NCI-H2081 treated with DMSO at 0.1 percent for 48 hours (cell line): ENCODE measurements around the gene KHSRP.
A peak's percentile ranks its signal among the peaks of the same experiment; 100 is the strongest.
"Not testable (repeated sequence)": the region's sequence is repeated elsewhere in the genome, so short reads cannot be mapped to it uniquely, and the experiment has no call there.

ENCODE experiments used
- DNase-seq: peaks from one replicate; lab custom pipeline; 2025; lab: John Stamatoyannopoulos, UW

KHSRP gene

DNA sequence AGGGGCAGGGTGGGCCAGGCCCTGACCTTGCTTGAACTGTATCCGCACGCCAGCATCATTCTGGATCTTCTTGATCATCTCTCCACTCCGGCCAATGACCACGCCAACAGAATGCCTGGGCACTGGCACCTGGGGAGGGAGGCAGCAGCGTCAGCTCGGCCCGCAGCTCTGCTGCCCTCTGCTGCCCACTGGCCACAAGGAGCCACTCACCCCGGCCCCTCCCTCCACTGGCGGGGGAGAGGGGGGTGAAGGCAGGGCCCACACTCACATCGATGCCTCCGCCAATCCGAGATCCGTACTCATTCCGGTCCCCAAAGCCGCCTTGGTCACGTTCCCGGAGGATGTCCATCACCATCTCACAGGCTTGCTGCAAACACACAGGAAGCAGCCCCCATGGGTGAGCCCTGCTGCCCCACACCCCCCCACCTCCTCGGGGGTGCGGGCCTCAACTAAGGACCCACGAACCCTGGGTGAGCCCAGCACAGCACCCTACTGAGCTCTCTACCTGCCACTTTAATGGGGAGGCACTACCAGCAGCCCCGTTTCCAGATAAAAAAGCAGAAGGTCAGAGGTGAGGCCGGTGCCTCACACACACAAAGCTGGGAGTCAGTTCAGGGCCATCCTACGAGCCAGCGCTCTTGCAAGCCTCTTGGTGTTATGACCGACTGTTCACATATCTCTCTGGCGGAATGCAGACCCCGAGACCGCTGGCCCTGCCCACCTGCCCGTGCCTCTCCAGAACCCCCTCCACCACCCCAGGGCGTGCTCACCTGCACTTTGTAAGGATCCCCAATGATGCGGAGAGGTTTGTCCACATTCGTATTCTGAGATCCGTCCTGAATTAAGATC is 6.7 kb downstream of the KHSRP start:
- no peak for DNase-seq

DNA sequence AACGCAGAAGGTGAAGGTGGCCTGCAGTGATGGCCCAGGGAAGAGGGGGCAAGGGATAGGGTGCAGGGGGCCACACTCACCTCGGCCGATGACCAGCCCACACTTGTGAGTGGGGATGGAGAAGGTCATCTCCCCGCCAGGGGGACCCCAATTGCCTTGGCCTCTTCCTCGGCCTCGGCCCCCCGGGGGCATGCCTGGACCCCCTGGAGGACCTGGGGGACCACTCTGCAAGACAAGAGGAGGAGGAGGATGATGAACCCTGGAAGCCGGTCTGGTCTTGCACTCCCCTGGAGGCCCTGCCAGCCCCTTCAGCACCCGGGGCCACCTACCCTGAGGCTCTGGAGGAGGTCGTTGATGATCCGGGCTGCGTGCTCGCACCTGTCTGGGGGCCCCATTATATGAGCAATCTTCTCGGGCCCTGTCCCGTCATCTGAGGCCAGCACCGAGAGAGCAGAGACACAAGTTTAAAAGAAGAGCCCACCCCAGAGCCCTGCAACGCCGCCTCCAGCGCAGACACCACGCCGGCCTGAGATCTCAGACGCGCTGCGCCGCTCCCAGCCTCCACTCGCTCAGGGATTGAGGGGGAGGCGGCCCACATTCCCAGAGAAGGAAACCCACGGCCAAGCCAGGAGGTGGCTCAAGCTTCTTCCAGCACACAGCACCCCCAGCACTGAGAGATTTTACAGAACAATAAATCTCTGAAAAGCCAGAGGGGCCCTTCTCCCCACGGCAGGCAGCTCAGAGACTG is 7.8 kb downstream of the KHSRP start:
- no peak for DNase-seq

- no peak for DNase-seq
Measured at GRCh38 chr19:6415591-6416190, 8.9 kb downstream of the KHSRP start.

DNA sequence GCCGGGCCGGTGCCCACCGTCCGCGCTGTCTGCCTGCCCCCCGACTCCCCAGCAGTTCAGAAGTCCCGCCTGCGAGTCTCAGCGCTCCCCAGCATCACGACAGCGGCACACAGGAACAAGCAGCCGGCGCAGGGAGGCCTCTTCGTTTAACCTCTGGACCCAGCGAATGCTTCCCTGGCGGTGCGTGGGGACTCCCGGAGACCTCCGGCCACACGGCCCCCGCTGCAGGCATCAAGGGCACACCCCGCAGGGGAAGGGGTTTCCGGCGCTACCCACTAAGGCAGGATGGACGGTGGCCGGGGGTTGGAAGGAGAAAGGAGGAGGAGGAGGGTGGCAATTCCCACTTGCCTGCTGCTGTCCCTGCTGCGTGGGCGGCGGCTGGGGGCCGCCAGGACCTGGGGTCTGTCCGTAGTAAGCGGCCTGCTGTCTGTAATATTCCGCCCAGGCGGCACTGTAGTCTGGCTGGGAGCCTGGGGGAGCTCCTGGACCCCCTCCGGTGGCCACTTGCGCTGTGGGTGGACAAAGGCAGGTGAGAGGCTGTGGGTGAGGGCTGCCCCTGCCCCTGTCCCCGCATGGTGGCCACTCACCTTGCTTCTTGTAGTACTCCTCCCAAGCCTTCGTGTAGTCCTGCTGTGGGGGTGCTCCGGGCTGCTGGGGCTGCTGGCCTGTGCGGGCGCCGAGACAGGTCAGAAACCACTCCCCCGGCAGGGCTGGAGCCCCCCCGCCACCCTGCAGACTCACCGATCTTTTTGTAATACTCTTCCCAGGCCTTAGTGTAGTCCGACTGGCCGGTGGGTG is 9.6 kb downstream of the KHSRP start:
- no peak for DNase-seq

DNA sequence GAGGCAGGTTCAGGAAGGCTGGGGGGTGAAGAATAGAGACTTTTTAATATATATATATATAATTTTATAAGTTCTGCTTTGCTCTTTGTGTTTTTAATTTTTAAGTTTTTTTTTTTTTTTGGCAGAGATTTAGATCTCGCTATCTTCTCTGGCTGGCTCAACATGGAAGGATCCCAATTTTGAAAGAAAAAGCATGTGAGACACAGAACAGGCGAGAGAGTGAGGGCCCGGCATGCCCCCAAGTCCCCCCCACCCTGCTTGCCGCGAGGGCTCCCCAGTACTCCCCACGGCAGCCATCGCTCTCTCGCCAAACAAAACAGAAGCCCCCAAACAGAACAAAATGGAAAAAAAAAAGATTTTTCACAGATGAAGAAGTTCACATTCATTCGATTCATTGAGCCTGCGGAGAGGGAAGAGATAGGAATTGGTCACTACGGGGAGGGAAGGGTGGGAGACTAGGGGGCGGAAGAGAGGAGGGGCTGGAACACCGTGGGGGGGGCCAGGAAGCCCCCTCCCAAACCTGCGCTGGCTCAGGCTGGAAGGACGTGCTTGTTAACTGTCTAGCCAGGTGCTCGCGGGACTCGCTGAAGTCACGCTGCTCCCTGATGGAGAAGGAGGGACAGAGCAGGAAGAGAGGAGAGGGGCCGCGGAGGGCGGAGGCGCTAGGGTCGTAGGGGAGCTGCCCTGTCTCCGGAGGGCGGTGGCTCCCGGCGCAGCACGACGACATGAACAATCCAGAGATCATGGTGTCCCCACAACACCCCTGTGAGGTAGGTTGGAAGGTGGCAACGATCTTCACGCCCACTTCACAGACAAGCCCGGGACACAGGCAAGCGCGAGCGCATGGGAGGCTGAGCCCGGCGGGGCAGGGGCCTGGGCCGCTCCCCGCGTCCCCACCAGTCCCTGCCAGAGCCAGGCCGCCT is 10.6 kb downstream of the KHSRP start:
- DNase-seq, result no peak

- no peak for DNase-seq
Measured at GRCh38 chr19:6413291-6413690, 11.3 kb downstream of the KHSRP start.

DNA sequence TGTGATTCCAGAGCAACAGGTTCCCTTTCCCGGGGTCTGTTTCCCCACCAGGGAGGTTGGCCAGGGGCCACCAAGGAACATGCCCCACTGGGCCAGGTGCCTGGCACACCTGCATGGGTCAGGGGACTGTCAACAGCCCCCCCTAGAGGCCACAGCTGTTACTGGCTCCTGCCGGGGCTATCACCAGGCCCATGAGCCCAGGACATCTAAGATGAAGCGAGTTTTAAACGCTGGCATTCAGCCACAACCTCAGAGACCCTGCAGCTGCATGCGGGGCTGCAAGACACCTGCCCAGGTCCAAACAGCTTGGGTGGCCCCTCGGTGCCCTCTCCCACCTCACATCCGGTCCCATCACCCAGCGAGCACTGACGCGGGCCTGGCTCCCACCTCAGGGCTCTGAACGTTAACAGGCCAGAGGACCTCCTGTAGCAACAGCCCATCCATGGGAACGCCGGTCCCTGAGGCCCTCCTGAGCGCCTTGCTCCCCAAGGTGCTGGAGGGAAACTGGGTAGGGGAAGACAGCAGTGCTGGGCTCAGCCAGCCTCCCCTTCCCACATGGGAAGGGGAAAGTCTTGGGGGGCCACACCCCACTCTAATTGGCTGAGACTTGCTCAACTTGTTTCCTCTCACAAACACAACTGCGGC is 12.0 kb downstream of the KHSRP start:
- no peak for DNase-seq

- no peak for DNase-seq
Measured at GRCh38 chr19:6412061-6412446, 12.6 kb downstream of the KHSRP start.

DNA sequence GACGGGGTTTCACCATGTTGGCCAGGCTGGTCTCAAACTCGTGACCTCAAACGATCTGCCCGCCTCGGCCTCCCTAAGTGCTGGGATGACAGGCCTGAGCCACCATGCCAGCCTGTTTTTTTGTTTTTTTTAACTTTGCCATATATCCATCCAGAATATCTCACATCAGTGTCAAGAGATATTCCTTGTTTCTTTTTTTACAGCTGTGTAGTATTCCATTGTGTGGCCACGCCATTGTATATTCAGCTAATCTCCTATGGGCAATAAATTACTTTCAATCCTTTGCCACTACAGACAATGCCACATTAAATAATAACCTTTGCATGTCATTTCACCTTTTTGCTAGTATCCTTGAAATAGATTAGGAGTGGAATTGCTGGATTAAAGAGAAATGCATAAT is 15.3 kb downstream of the KHSRP start:
- DNase-seq, result no peak

GRCh38 chr19:6406401-6406800 is 18.2 kb downstream of the KHSRP start:
- DNase-seq, result no peak

GRCh38 chr19:6402837-6403608 is 21.6 kb downstream of the KHSRP start:
- no peak for DNase-seq

GRCh38 chr19:6402058-6402457 is 22.6 kb downstream of the KHSRP start:
- no peak for DNase-seq

DNA sequence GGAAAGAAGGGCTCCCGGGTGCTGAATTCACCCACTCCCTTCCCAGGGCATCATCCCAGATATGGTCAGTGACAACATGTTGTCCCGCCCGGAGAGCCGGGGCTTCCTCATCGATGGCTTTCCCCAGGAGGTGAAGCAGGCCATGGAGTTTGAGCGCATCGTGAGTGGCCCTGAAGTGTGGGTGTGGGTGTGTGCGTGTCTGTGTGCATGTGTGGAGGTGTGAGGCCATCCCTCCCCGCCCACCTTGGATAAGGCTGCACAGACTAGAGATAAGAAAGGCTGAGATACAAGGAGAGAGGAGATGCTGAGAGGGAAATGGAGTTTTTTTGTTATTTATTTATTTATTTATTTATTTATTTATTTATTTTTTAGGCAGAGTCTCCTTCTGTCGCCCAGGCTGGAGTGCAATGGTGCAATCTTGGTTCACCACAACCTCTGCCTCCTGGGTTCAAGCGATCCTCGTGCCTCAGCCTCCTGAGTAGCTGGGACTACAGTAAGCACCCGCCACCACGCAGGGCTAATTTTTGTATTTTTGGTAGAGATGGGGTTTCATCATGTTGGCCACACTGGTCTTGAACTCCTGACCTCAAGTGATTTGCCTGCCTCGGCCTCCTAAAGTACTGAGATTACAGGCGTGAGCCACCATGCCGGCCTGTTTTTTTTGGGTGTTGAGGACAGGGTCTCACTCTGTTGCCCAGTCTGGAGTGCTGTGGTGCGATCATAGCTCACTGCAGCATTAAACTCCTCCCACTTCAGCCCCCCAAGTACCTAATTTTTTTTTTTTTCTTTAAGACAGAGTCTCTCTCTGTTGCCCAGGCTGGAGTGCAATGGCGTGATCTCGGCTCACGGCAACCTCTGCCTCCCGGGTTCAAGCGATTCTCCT is 24.3 kb downstream of the KHSRP start:
- not testable (repeated sequence) for DNase-seq

DNA sequence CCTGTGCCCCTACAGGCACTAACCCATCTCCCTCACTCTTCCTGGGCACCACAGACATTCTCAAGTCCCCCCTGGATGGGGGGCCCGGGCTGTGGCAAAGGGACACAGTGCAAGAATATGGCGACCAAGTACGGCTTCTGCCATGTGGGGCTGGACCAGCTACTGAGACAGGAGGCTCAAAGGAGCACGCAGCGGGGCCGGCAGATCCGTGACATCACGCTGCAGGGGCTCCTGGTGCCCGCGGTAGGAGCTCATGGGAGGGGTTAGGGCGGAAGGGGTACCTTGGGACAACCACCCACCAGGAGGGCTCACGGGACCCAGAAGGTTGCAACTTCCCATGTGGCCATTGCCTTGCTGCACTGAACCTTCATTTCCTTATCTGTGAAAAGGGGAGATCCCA is 28.3 kb downstream of the KHSRP start:
- no peak for DNase-seq

GRCh38 chr19:6394831-6395230 is 29.8 kb downstream of the KHSRP start:
- no peak for DNase-seq

DNA sequence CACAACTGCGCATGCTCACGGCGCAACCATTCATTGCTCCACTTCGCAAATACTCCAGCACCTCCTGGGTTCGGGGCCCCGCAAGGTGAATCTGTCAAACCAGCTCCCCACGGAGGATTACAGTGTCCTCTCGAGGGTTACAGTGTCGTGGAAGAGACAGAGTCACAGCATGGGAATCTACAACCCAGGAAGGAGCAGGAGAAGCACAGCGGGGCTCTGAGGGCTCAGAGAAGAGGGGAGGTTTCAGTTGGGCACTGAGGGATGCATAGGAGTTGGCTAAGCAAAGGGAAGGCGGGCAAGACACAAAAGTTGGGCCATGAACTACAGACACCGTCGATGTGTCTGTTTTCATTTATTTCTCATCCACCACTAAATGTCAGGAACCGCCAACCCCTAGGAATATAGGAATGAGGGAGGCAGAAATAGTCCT is 30.6 kb downstream of the KHSRP start:
- DNase-seq, result no peak

GRCh38 chr19:6393074-6393982 is 31.3 kb downstream of the KHSRP start, which contains the start of gene GTF2F1:
Gene GTF2F1, minus strand, starts transcription at chr19:6393164. Its CDS starts 169 bp downstream, at chr19:6392995.
- DNase-seq, result peak; percentile 73
